GM21447 (cell line): Measurements from ENCODE around the gene AKT1S1.
"Not testable (repeated sequence)": the region's sequence is repeated elsewhere in the genome, so short reads cannot be mapped to it uniquely, and the experiment has no call there.

Source experiments
- ATAC-seq: cut with Tn5 transposase; IDR thresholded peaks from one replicate; pipeline ENCODE4 v1.9.1; 2021; ENCODE audit not compliant: unreplicated experiment

AKT1S1 gene

GRCh38 chr19:49840321-49840720, 36.8 kb downstream of the AKT1S1 start:
- ATAC-seq = no peak

- no peak for ATAC-seq
Observed at GRCh38 chr19:49839713-49840112, 37.4 kb downstream of the AKT1S1 start.

- ATAC-seq = no peak
Observed at GRCh38 chr19:49838885-49839588, 38.1 kb downstream of the AKT1S1 start.

GRCh38 chr19:49837425-49837824, 39.7 kb downstream of the AKT1S1 start:
- ATAC-seq = no peak

- no peak for ATAC-seq
Observed at GRCh38 chr19:49837009-49837310, 40.2 kb downstream of the AKT1S1 start.

- ATAC-seq = no peak
Observed at GRCh38 chr19:49836176-49837008, 40.8 kb downstream of the AKT1S1 start.

- no peak for ATAC-seq
Observed at GRCh38 chr19:49835562-49835961, 41.6 kb downstream of the AKT1S1 start.

GRCh38 chr19:49833599-49833998, 43.6 kb downstream of the AKT1S1 start:
- no peak for ATAC-seq

GRCh38 chr19:49832556-49832955, 44.6 kb downstream of the AKT1S1 start:
- ATAC-seq = no peak

GRCh38 chr19:49831592-49831991, 45.6 kb downstream of the AKT1S1 start:
- no peak for ATAC-seq

- ATAC-seq = no peak
Observed at GRCh38 chr19:49830766-49831165, 46.4 kb downstream of the AKT1S1 start.

GRCh38 chr19:49829721-49830120, 47.4 kb downstream of the AKT1S1 start:
- no peak for ATAC-seq

GRCh38 chr19:49829200-49829599, 48.0 kb downstream of the AKT1S1 start:
- ATAC-seq = no peak

- no peak for ATAC-seq
Observed at GRCh38 chr19:49827034-49827433, 50.1 kb downstream of the AKT1S1 start.

GRCh38 chr19:49824662-49825061, 52.5 kb downstream of the AKT1S1 start:
- no peak for ATAC-seq

GRCh38 chr19:49823472-49823871, 53.7 kb downstream of the AKT1S1 start:
- no peak for ATAC-seq

- ATAC-seq = no peak
Observed at GRCh38 chr19:49820125-49820524, 57.0 kb downstream of the AKT1S1 start.

GRCh38 chr19:49819452-49820115, 57.6 kb downstream of the AKT1S1 start:
- ATAC-seq = not testable (repeated sequence)
